Peyer's patch (tissue), 4 donors: ENCODE results near the gene SLC35F5. TPM values are rescaled to one million over a fixed set of nuclear protein-coding genes. Genes with fewer than 3 reads are reported as not detected.
"Not testable (repeated sequence)": the region's sequence is repeated elsewhere in the genome, so short reads cannot be mapped to it uniquely, and the experiment has no call there.

Source experiments
- DNase-seq, 3 donors: peaks; one replicate each; pipeline ENCODE4 v3.0.0-alpha.2; 2017 to 2019
- H3K27ac ChIP-seq, 4 donors: fragments of 200-600 bp; sonication (generic); one replicate each; pipeline ENCODE4 v1.5.1; 2016 to 2019
- H3K27me3 ChIP-seq, 2 donors: fragments of 200-600 bp; sonication (generic); one replicate each; pipeline ENCODE4 v1.5.1; 2019
- H3K36me3 ChIP-seq, 3 donors: fragments of 200-600 bp; sonication (generic); one replicate each; pipeline ENCODE4 v1.5.1; 2016 to 2019
- H3K4me1 ChIP-seq, 4 donors: fragments of 200-600 bp; sonication (generic); one replicate each; pipeline ENCODE4 v1.5.1; 2016 to 2019
- H3K4me3 ChIP-seq, 4 donors: fragments of 200-600 bp; sonication (generic); 1 replicate in 3 of 4; 2 replicates in 1 of 4; pipeline ENCODE4 v1.5.1; 2016 to 2019; ENCODE audit warnings: mild to moderate bottlenecking in 1 of 4
- H3K9me3 ChIP-seq, 4 donors: fragments of 200-600 bp; sonication (generic); one replicate each; pipeline ENCODE4 v1.5.1; 2016 to 2019; ENCODE audit warnings: mild to moderate bottlenecking in 1 of 4
- POLR2A ChIP-seq, 2 donors: fragments of 450-650 bp; IDR thresholded peaks; one replicate each; pipeline ENCODE4 v1.5.1; 2017; ENCODE audit warnings: antibody characterized with exemption in 2 of 2, mild to moderate bottlenecking in 2 of 2, moderate library complexity in 2 of 2
- total RNA-seq, 4 donors: library from RNA; depleted of rRNA; stranded (reverse); fragments of >200 nt; gene quantifications; one replicate each; pipeline ENCODE4 v1.1.0, GENCODE V29; 2016
- TF ChIP-seq, protein P1 (sequence below), 6 experiments: fragments of 450-650 bp in 4 of 6; fragments of 200-600 bp in 2 of 6; sonication (generic) in 1 of 6; IDR thresholded peaks; one replicate each; pipeline ENCODE4 v1.5.1; 2017 to 2019; ENCODE audit warnings: antibody characterized with exemption in 6 of 6, mild to moderate bottlenecking in 3 of 6, moderate library complexity in 1 of 6

The SLC35F5 gene
- total RNA-seq, 4 donors from 2014 or later = 49.5 to 211 (median 153) TPM

DNA sequence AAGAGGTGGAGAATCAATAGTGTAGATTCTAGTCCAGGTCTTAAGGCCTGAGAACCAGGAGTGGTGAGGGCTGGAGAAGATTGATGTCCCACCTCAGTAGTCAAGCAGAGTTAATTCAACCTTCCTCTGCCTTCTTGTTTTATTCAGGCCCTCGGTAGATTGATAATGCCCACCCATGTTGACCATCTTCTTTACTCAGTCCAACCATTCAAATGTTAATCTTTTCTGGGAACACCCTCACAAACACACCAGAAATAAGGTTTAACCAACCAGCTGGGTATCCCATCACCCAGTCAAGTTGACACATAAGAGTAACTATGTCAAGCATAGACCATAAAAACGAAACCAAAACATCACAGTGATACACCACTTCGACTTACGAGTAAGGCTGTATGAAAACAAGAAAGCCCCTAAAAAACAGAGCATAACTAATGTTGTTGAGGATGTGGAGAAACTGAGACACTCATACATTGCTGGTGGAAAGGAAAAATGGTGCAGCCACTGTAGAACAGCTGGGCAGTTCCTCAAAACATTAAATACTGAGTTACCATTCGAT is 57.5 kb downstream of the SLC35F5 start:
- TF ChIP-seq, protein P1, sequence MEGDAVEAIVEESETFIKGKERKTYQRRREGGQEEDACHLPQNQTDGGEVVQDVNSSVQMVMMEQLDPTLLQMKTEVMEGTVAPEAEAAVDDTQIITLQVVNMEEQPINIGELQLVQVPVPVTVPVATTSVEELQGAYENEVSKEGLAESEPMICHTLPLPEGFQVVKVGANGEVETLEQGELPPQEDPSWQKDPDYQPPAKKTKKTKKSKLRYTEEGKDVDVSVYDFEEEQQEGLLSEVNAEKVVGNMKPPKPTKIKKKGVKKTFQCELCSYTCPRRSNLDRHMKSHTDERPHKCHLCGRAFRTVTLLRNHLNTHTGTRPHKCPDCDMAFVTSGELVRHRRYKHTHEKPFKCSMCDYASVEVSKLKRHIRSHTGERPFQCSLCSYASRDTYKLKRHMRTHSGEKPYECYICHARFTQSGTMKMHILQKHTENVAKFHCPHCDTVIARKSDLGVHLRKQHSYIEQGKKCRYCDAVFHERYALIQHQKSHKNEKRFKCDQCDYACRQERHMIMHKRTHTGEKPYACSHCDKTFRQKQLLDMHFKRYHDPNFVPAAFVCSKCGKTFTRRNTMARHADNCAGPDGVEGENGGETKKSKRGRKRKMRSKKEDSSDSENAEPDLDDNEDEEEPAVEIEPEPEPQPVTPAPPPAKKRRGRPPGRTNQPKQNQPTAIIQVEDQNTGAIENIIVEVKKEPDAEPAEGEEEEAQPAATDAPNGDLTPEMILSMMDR (IDR thresholded peaks at IDR 0.05) = no peak
- no peak for TF ChIP-seq POLR2A (IDR thresholded peaks at IDR 0.05)
- H3K27me3 ChIP-seq = no peaks in the 10 kb centered on the region
- no peaks in the 10 kb centered on the region for H3K4me1 ChIP-seq
- no peak overlapping the region for H3K4me3 ChIP-seq
- H3K9me3 ChIP-seq = no peaks in the 10 kb centered on the region
- DNase-seq = no peak
- H3K27ac ChIP-seq = no peak overlapping the region
- H3K36me3 ChIP-seq = no peaks in the 10 kb centered on the region

DNA sequence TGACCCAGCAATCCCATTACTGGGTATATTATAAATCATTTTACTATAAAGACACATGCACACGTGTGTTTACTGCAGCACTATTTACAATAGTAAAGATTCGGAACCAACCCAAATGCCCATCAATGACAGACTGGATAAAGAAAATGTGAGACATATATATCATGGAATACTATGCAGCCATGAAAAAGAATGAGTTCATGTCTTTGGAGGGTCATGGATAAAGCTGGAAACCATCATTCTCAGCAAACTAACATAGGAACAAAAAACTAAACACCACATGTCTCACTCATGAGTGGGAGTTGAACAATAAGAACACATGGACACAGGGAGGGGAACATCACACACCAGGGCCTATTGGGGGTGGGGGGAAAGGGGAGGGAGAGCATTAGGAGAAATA is 58.2 kb downstream of the SLC35F5 start:
- not testable (repeated sequence) for H3K27ac ChIP-seq, H3K4me1 ChIP-seq, H3K9me3 ChIP-seq, DNase-seq, H3K27me3 ChIP-seq, H3K36me3 ChIP-seq, H3K4me3 ChIP-seq

DNA sequence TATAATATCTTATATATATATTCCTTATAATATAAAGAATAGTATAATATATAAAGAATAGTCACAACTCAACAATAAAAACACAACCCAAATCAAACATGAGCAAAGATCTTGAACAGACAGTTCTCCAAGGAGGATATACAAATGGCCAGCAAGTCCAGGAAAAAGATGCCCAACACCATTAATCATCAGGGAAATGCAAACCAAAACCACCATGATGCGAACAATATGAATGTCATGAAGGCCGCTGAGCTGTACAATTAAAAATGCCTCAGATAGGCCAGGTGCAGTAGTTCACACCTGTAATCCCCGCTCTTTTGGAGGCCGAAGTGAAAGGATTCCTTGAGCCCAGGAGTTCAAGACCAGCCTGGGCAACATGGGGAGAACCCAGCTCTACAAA is 58.9 kb downstream of the SLC35F5 start:
- no peaks in the 10 kb centered on the region for H3K9me3 ChIP-seq
- H3K4me1 ChIP-seq = no peaks in the 10 kb centered on the region
- no peak overlapping the region for H3K27ac ChIP-seq
- no peaks in the 10 kb centered on the region for H3K27me3 ChIP-seq
- no peak for DNase-seq
- no peaks in the 10 kb centered on the region for H3K36me3 ChIP-seq
- no peak overlapping the region for H3K4me3 ChIP-seq
- no peak for TF ChIP-seq POLR2A (IDR thresholded peaks at IDR 0.05)
- TF ChIP-seq, protein P1 (IDR thresholded peaks at IDR 0.05) = no peak

DNA sequence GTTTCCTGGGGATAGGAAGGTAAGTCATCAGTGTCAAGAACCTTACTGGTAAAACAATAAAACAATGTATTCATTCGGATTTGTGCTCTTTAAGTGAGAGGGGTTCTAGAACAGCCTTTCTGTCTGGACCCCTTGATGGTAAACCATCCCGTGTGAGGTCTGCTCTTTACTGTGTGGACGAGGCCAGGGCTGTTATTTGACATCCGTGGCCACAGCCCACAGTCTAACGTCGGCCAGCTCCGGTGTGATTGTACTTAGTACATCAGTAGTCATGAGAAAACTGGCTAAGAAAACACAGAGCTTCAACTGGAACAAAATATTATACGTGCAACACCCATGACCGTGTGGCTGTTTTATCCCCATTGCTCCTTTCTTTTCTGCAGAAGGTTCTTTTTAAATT is 62.0 kb downstream of the SLC35F5 start:
- no peaks in the 10 kb centered on the region for H3K9me3 ChIP-seq
- TF ChIP-seq, protein P1 (IDR thresholded peaks at IDR 0.05) = no peak
- no peak for TF ChIP-seq POLR2A (IDR thresholded peaks at IDR 0.05)
- peak in 1 of 3 donors; percentile 54 for DNase-seq
- H3K4me1 ChIP-seq = no peaks in the 10 kb centered on the region
- no peak overlapping the region for H3K27ac ChIP-seq
- no peak overlapping the region for H3K4me3 ChIP-seq
- H3K27me3 ChIP-seq = no peaks in the 10 kb centered on the region
- H3K36me3 ChIP-seq = no peaks in the 10 kb centered on the region

DNA sequence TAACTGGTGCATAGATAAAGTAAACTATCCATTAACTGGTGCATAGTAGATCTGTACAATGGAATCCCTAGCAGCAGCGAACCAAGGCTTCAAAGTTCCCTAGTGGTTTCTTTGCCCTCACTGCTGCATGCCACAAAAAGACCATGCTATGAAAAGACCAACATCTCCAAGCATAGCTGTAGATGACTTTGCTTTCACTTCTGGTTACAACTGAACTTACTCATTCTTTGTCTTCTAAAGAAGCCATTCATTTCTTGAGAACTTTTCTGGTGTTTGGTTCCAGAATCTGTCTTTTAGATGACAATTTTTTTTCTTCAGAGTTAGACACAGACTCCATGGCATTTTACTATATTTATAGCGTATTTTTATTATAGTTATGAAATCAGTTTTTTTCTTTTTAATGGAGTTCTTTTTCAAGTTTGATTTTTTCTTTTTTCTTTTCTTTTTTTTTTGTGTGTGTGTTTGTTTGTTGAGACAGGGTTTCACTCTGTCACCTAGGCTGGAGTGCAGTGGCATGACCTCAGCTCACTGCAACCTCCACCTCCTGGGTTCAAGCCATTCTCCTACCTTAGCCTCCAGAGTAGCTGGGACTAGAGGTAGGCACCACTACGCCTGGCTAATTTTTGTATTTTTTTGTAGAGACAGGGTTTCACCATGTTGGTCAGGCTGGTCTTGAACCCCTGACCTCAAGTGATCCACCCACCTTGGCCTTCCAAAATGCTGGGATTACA is 63.6 kb downstream of the SLC35F5 start:
- peak in 1 of 3 donors; percentile 25 for DNase-seq
- Histone ChIP-seq H3K9me3 (no peaks in the 10 kb centered on the region), H3K27me3 (no peaks in the 10 kb centered on the region), H3K36me3 (no peaks in the 10 kb centered on the region), H3K4me1 (no peaks in the 10 kb centered on the region), H3K27ac (peak overlapping the region in 1 of 4 donors; percentile 63), H3K4me3 (no peak overlapping the region)
- TF ChIP-seq, protein P1 (IDR thresholded peaks at IDR 0.05) = no peak
- no peak for TF ChIP-seq POLR2A (IDR thresholded peaks at IDR 0.05)

DNA sequence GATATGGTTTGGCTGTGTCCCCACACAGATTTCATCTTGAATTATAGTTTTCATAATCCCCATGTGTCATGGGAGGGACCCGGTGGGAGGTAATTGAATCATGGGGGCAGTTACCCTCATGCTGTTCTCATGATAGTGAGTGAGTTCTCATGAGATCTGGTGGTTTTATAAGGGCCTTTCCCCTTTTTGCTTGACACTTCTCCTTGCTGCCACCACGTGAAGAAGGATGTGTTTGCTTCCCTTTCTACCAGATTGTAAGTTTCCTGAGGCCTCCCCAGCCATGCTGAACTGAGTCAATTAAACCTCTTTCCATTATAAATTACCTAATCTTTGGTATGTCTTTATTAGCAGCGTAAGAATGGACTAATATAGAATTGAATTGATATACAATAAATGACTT is 65.6 kb downstream of the SLC35F5 start:
- H3K27me3 ChIP-seq, H3K9me3 ChIP-seq: not testable (repeated sequence)

More for the DNA sequence above, 65.6 kb downstream of the SLC35F5 start:
- DNase-seq, H3K36me3 ChIP-seq, H3K4me3 ChIP-seq, H3K27ac ChIP-seq, H3K4me1 ChIP-seq: not testable (repeated sequence)
